ENCODE measurements around the gene APOBEC2. TPM values are rescaled to one million over a fixed set of nuclear protein-coding genes. Genes with fewer than 3 reads are reported as not detected.

The APOBEC2 gene
- total and polyA plus RNA-seq, 2 of the 4 experiments (the other 2 are of a cell fraction): not detected

- H2BK20ac ChIP-seq (ENCODE audit: low read depth, low read length): no peak overlapping the region
- intact Hi-C loops (cut with micrococcal nuclease): loop anchor here (10.0 kb wide), 1 partner anchor 1681 kb away; no protein-coding TSS in a partner anchor
- H4K91ac ChIP-seq (ENCODE audit: insufficient read depth, low read depth, low read length): no peak overlapping the region
- POLR2A ChIA-PET (ENCODE audit: unreplicated experiment): no interaction called here
- H3K56ac ChIP-seq (ENCODE audit: extremely low read depth, insufficient read depth, low read length): no peak overlapping the region
- ATAC-seq (ENCODE audit: low read depth): no peak
- peaks cover 4% of the 10 kb centered on the region; the same call in 1 of the 2 replicates for H3K4me1 ChIP-seq (ENCODE audit: control insufficient read depth, insufficient read depth, low read length)
- dilution Hi-C loops (cut with HindIII; ENCODE audit: low sequenced_read_pairs, unreplicated experiment): no loop called here
- in situ Hi-C loops (cut with MboI; ENCODE audit: low sequenced_read_pairs): loop anchor here (10.0 to 25.0 kb wide), 3 partner anchors 471 to 1664 kb away; no protein-coding TSS in a partner anchor
- no peaks in the 10 kb centered on the region for H3K79me1 ChIP-seq (ENCODE audit: low read depth in 1 of 2, low read length in 2 of 2)
- H3K9me3 ChIP-seq (ENCODE audit: control insufficient read depth, insufficient read depth, low read length): no peaks in the 10 kb centered on the region
- no peak overlapping the region for H4K5ac ChIP-seq (ENCODE audit: low read depth, low read length)
- H3K27me3 ChIP-seq (ENCODE audit: control insufficient read depth, insufficient read depth, low read length): peaks cover 2% of the 10 kb centered on the region; the same call in 1 of the 2 replicates
- H2AK9ac ChIP-seq (replicated peaks; ENCODE audit: low read depth, low read length, poor library complexity): no peak overlapping the region
- H3K9ac ChIP-seq (ENCODE audit: low read depth, low read length): no peak overlapping the region
- H3K27ac ChIP-seq (ENCODE audit: insufficient read depth, low read length): no peak overlapping the region
- H3K4me3 ChIP-seq (ENCODE audit: insufficient read depth, low read depth, low read length): no peak overlapping the region
- no peak for DNase-seq
- no peaks in the 10 kb centered on the region for H4K20me1 ChIP-seq (ENCODE audit: insufficient read depth, low read length)
- H3K23ac ChIP-seq (ENCODE audit: low read depth, low read length): no peak overlapping the region
- H3K9me1 ChIP-seq (ENCODE audit: insufficient read depth, low read length): no peaks in the 10 kb centered on the region
- H3K4ac ChIP-seq (ENCODE audit: low read depth, low read length): no peak overlapping the region
- no peak overlapping the region for H3K4me2 ChIP-seq (ENCODE audit: low read depth, low read length)
- no CpG with 5 or more reads among the region's 3 CpGs for WGBS, 2 experiments (ENCODE audit: extremely low coverage in 2 of 2, insufficient read length in 1 of 2)
- H3K36me3 ChIP-seq (ENCODE audit: control insufficient read depth, insufficient read depth, low read length): no peaks in the 10 kb centered on the region
- H2AFZ ChIP-seq (replicated peaks; ENCODE audit: low read length, poor library complexity): no peak overlapping the region
- no peak overlapping the region for H4K8ac ChIP-seq (ENCODE audit: low read depth in 2 of 2, low read length in 2 of 2)
- H2BK120ac ChIP-seq (ENCODE audit: low read depth, low read length): no peak overlapping the region
- no peak overlapping the region for H3K18ac ChIP-seq (ENCODE audit: low read depth, low read length)
- H2BK5ac ChIP-seq (ENCODE audit: low read depth, low read length, poor library complexity, severe bottlenecking): no peak overlapping the region
- BruUV-seq (replicated peaks): no TSS peak
- H2AK5ac ChIP-seq (ENCODE audit: low read depth, low read length): no peak overlapping the region
- H3K14ac ChIP-seq (replicated peaks; ENCODE audit: low read depth, low read length): no peak overlapping the region
- TF ChIP-seq MAZ (IDR thresholded peaks at IDR 0.05; ENCODE audit: borderline replicate concordance, low read depth, low read length): no peak
- TF ChIP-seq SMC3 (IDR thresholded peaks at IDR 0.05; ENCODE audit: low read depth, low read length): no peak
- TF ChIP-seq RFX5 (IDR thresholded peaks at IDR 0.05; ENCODE audit: low read depth, low read length): no peak
- no peak for TF ChIP-seq CTCF (conservative IDR thresholded peaks at IDR 0.05; ENCODE audit: low read depth, low read length)
- no peak overlapping the region for H2BK15ac ChIP-seq (ENCODE audit: low read depth, low read length)
- CTCF ChIA-PET: interaction anchor here (2.4 kb wide), 1 partner anchor 28 kb away, joined by 10 read pairs; no protein-coding TSS in a partner anchor
These were observed 27.0 kb upstream of the APOBEC2 start for GRCh38 chr6:41025966-41026530.
